H1 (cell line): ENCODE measurements around the gene ESYT2. TPM values are rescaled to one million over a fixed set of nuclear protein-coding genes. Genes with fewer than 3 reads are reported as not detected.

Source experiments
- CTCF ChIA-PET: fragments of 300-600 bp; sonication (Branson Sonifier 250); formaldehyde crosslinking; loops from one replicate; lab custom pipeline; 2021; ENCODE audit not compliant: partially characterized antibody; lab: Charles Lee
- POLR2A ChIA-PET: fragments of 300-600 bp; sonication (Branson Sonifier 250); formaldehyde crosslinking; loops from one replicate; lab custom pipeline; 2021; ENCODE audit warnings: inconsistent platforms; ENCODE audit not compliant: partially characterized antibody; lab: Charles Lee
- DNase-seq, 2 experiments: peaks; one replicate each; pipeline versions ENCODE4 v3.0.0 to v3.0.0-alpha.2; 2010 to 2022; ENCODE audit warnings: low spot score in 2 of 2, low read depth in 1 of 2, mixed read lengths in 1 of 2
- FAIRE-seq: peaks from 2 replicates; lab custom pipeline; 2011; peaks lifted over from hg19 to GRCh38; lab: Jason Lieb, UNC
- H2AFZ ChIP-seq: 2 replicates; pipeline ENCODE4 v1.8.1; 2012; ENCODE audit warnings: low read length, inconsistent platforms
- H2AK5ac ChIP-seq: 2 replicates; pipeline ENCODE4 v1.6.1; 2013; ENCODE audit warnings: low read depth, low read length
- H2BK120ac ChIP-seq: replicated peaks from 2 replicates; pipeline ENCODE3; 2013; ENCODE audit warnings: low read depth, low read length, inconsistent platforms
- H2BK12ac ChIP-seq: 2 replicates; pipeline ENCODE4 v1.6.1; 2013; ENCODE audit warnings: low read depth, low read length
- H2BK15ac ChIP-seq: 2 replicates; pipeline ENCODE4 v1.6.1; 2013; ENCODE audit warnings: low read length
- H2BK20ac ChIP-seq: 2 replicates; pipeline ENCODE4 v1.6.1; 2013; ENCODE audit warnings: low read length
- H2BK5ac ChIP-seq: 2 replicates; pipeline ENCODE4 v1.6.1; 2013; ENCODE audit warnings: low read depth, low read length
- H3K14ac ChIP-seq: 2 replicates; pipeline ENCODE4 v1.6.1; 2013; ENCODE audit warnings: inconsistent platforms; ENCODE audit not compliant: insufficient read length
- H3K18ac ChIP-seq: 2 replicates; pipeline ENCODE4 v1.6.1; 2013; ENCODE audit warnings: low read length; ENCODE audit errors: extremely low read depth
- H3K23ac ChIP-seq: 2 replicates; pipeline ENCODE4 v1.6.1; 2013; ENCODE audit warnings: inconsistent platforms; ENCODE audit not compliant: insufficient read length
- H3K23me2 ChIP-seq: 2 replicates; pipeline ENCODE4 v1.6.1; 2013; ENCODE audit warnings: low read depth, low read length
- H3K27ac ChIP-seq: 2 replicates; pipeline ENCODE4 v1.6.1; 2011; ENCODE audit warnings: low read depth, low read length, inconsistent platforms
- H3K27me3 ChIP-seq, 4 experiments: replicated peaks in 1 of 4; 1 replicate in 1 of 4; 2 replicates in 3 of 4; pipeline versions ENCODE4 v1.6.1 to v1.8.1; 2011 to 2013; ENCODE audit warnings: low read length in 3 of 4, mild to moderate bottlenecking in 3 of 4, inconsistent platforms in 2 of 4, mixed read lengths in 2 of 4, moderate library complexity in 1 of 4; ENCODE audit not compliant: control insufficient read depth in 3 of 4, insufficient read depth in 3 of 4; ENCODE audit errors: extremely low read depth in 1 of 4
- H3K36me3 ChIP-seq, 4 experiments: 2 replicates each; pipeline versions ENCODE4 v1.6.1 to v1.8.1; 2011 to 2013; ENCODE audit warnings: mild to moderate bottlenecking in 4 of 4, low read length in 3 of 4, moderate library complexity in 2 of 4, control low read depth in 1 of 4, inconsistent platforms in 1 of 4; ENCODE audit not compliant: insufficient read depth in 4 of 4, control insufficient read depth in 2 of 4
- H3K4ac ChIP-seq: replicated peaks from 2 replicates; pipeline ENCODE3; 2013; ENCODE audit warnings: low read length, low read depth, mixed read lengths, inconsistent platforms; ENCODE audit not compliant: insufficient read length
- H3K4me1 ChIP-seq, 4 experiments: replicated peaks in 1 of 4; 1 replicate in 1 of 4; 2 replicates in 3 of 4; pipeline versions ENCODE4 v1.6.1 to v1.8.1; 2011 to 2013; ENCODE audit warnings: low read length in 3 of 4, inconsistent platforms in 2 of 4, mixed read lengths in 1 of 4; ENCODE audit not compliant: insufficient read depth in 4 of 4, control insufficient read depth in 3 of 4
- H3K4me2 ChIP-seq, 2 experiments: 2 replicates each; pipeline versions ENCODE4 v1.6.1 to v1.8.1; 2011 to 2013; ENCODE audit warnings: low read depth in 2 of 2, low read length in 2 of 2, control low read depth in 1 of 2, inconsistent platforms in 1 of 2, mild to moderate bottlenecking in 1 of 2; ENCODE audit not compliant: insufficient read depth in 1 of 2
- H3K4me3 ChIP-seq, 4 experiments: fragments of 200-600, 300-600 bp in 1 of 4; sonication (generic), shearing (Covaris generic), sonication (Bioruptor Twin) in 1 of 4; 2 replicates each; pipeline versions ENCODE4 v1.5.1 to v1.8.1; 2011 to 2016; ENCODE audit warnings: low read length in 4 of 4, low read depth in 3 of 4, control low read depth in 2 of 4, inconsistent platforms in 2 of 4, mild to moderate bottlenecking in 2 of 4, mixed read lengths in 1 of 4, moderate library complexity in 1 of 4; ENCODE audit not compliant: insufficient read depth in 2 of 4; ENCODE audit errors: extremely low read depth in 1 of 4
- H3K56ac ChIP-seq: replicated peaks from 2 replicates; pipeline ENCODE3; 2013; ENCODE audit warnings: low read depth, mild to moderate bottlenecking, mixed read lengths, low read length, inconsistent platforms; ENCODE audit not compliant: insufficient read length
- H3K79me1 ChIP-seq: 2 replicates; pipeline ENCODE4 v1.6.1; 2013; ENCODE audit warnings: low read depth, low read length, control low read depth
- H3K79me2 ChIP-seq, 2 experiments: 2 replicates each; pipeline versions ENCODE4 v1.6.1 to v1.8.1; 2012 to 2013; ENCODE audit warnings: low read length in 2 of 2, mild to moderate bottlenecking in 2 of 2, inconsistent platforms in 1 of 2; ENCODE audit not compliant: insufficient read depth in 2 of 2, control insufficient read depth in 1 of 2
- H3K9ac ChIP-seq, 4 experiments: replicated peaks in 1 of 4; 1 replicate in 1 of 4; 2 replicates in 3 of 4; pipeline versions ENCODE4 v1.6.1 to v1.8.1; 2011 to 2013; ENCODE audit warnings: low read depth in 3 of 4, low read length in 3 of 4, control low read depth in 2 of 4, mild to moderate bottlenecking in 2 of 4, moderate library complexity in 2 of 4, inconsistent platforms in 1 of 4; ENCODE audit errors: extremely low read depth in 1 of 4
- H3K9me3 ChIP-seq, 2 experiments: 2 replicates each; pipeline versions ENCODE4 v1.6.1 to v1.8.1; 2012 to 2013; ENCODE audit warnings: mild to moderate bottlenecking in 2 of 2, moderate library complexity in 2 of 2, control low read depth in 1 of 2, inconsistent platforms in 1 of 2, low read depth in 1 of 2, low read length in 1 of 2, mixed read lengths in 1 of 2; ENCODE audit not compliant: insufficient read depth in 2 of 2
- H4K20me1 ChIP-seq, 2 experiments: replicated peaks in 1 of 2; 2 replicates each; pipeline versions ENCODE3 to v1.8.1; 2011 to 2013; ENCODE audit warnings: inconsistent platforms in 2 of 2, low read length in 2 of 2, mild to moderate bottlenecking in 1 of 2; ENCODE audit not compliant: insufficient read depth in 2 of 2, control insufficient read depth in 1 of 2
- H4K5ac ChIP-seq: 2 replicates; pipeline ENCODE4 v1.6.1; 2013; ENCODE audit warnings: low read length, low read depth, mixed read lengths, inconsistent platforms; ENCODE audit not compliant: insufficient read length
- H4K8ac ChIP-seq: 2 replicates; pipeline ENCODE4 v1.8.0; 2013; ENCODE audit warnings: mild to moderate bottlenecking, moderate library complexity, low read length, inconsistent platforms; ENCODE audit not compliant: insufficient read depth; ENCODE audit errors: extremely low read depth
- H4K91ac ChIP-seq: replicated peaks from 2 replicates; pipeline ENCODE3; 2013; ENCODE audit warnings: low read length, mixed read lengths, inconsistent platforms; ENCODE audit not compliant: insufficient read length
- BCL11A ChIP-seq, 2 experiments: IDR thresholded peaks; one replicate each; pipeline ENCODE4 v1.6.1; 2011; ENCODE audit warnings: low read depth in 2 of 2, low read length in 2 of 2, mild to moderate bottlenecking in 2 of 2
- CEBPB ChIP-seq: IDR thresholded peaks from 2 replicates; pipeline ENCODE4 v1.6.1; 2012; ENCODE audit warnings: low read depth, low read length
- E2F6 ChIP-seq: IDR thresholded peaks from 2 replicates; pipeline ENCODE4 v1.6.1; 2012; ENCODE audit warnings: inconsistent platforms
- FOSL1 ChIP-seq: IDR thresholded peaks from 2 replicates; pipeline ENCODE4 v1.6.1; 2011; ENCODE audit warnings: mild to moderate bottlenecking, low read depth, low read length, moderate library complexity; ENCODE audit not compliant: insufficient read depth
- NRF1 ChIP-seq: IDR thresholded peaks from 2 replicates; pipeline ENCODE4 v1.6.1; 2011; ENCODE audit warnings: mild to moderate bottlenecking, low read depth, low read length, improper control_type of control experiment
- RBBP5 ChIP-seq: IDR thresholded peaks from 2 replicates; pipeline ENCODE4 v1.7.1; 2012; ENCODE audit warnings: low read depth, mild to moderate bottlenecking, inconsistent platforms, low read length, moderate library complexity, borderline replicate concordance
- SAP30 ChIP-seq: fragments of 300-600 bp; sonication (generic); IDR thresholded peaks from 2 replicates; pipeline ENCODE4 v1.7.1; 2012; ENCODE audit warnings: low read length, moderate library complexity, mild to moderate bottlenecking, inconsistent platforms; ENCODE audit not compliant: insufficient read depth, insufficient replicate concordance
- SRF ChIP-seq: IDR thresholded peaks from 2 replicates; pipeline ENCODE4 v1.6.1; 2011; ENCODE audit warnings: mild to moderate bottlenecking, low read depth, low read length, moderate library complexity
- TCF12 ChIP-seq: IDR thresholded peaks from 2 replicates; pipeline ENCODE4 v1.6.1; 2011; ENCODE audit warnings: low read depth, mild to moderate bottlenecking, low read length
- TEAD4 ChIP-seq: IDR thresholded peaks from 2 replicates; pipeline ENCODE4 v1.6.1; 2012; ENCODE audit warnings: low read depth, low read length, inconsistent platforms, mixed read lengths
- WGBS, 2 experiments: shearing (Covaris generic) in 1 of 2; methylation state at CpG; one replicate each; pipeline versions ENCODE4 v1.1.6 to v1.1.7; 2013 to 2015; ENCODE audit warnings: low lambda C conversion rate in 2 of 2, mixed read lengths in 2 of 2, inconsistent platforms in 1 of 2, low coverage in 1 of 2, missing lambda C conversion rate in 1 of 2; ENCODE audit not compliant: insufficient replicate concordance in 2 of 2, insufficient coverage in 1 of 2, insufficient read length in 1 of 2; ENCODE audit errors: extremely low coverage in 1 of 2, missing lambda C conversion rate in 1 of 2; 5-methylcytosine and 5-hydroxymethylcytosine counted together
- polyA plus RNA-seq, 7 experiments: library from polyadenylated mRNA; depleted of rRNA in 3 of 7; stranded (reverse) in 5 of 7; unstranded in 2 of 7; fragments of >200 nt in 5 of 7; fragments of 200-250 nt in 2 of 7; gene quantifications; 1 replicate in 5 of 7; 2 replicates in 1 of 7; 4 replicates in 1 of 7; pipeline versions ENCODE4 v1.2.1 to v1.2.3, GENCODE V29; 2011 to 2013; ENCODE audit warnings: missing spikeins in 2 of 7, mixed read lengths in 2 of 7
- total RNA-seq: library from RNA; stranded (reverse); fragmentation: NEBNext Ultra II Directional; extraction: Animal tissue kit (Norgen Biotek cat#: 25700); gene quantifications from 2 replicates; pipeline ENCODE4 v1.2.1, GENCODE V29; 2021
- TF ChIP-seq, protein P1 (sequence below): IDR thresholded peaks from 2 replicates; pipeline ENCODE4 v1.6.1; 2011; ENCODE audit warnings: low read length, improper control_type of control experiment

ESYT2 gene
- total and polyA plus RNA-seq, 2 of the 8 experiments (the other 6 are each of a cell fraction or from before 2014, with no cell fraction given) = 27.0 to 37.5 TPM

DNA sequence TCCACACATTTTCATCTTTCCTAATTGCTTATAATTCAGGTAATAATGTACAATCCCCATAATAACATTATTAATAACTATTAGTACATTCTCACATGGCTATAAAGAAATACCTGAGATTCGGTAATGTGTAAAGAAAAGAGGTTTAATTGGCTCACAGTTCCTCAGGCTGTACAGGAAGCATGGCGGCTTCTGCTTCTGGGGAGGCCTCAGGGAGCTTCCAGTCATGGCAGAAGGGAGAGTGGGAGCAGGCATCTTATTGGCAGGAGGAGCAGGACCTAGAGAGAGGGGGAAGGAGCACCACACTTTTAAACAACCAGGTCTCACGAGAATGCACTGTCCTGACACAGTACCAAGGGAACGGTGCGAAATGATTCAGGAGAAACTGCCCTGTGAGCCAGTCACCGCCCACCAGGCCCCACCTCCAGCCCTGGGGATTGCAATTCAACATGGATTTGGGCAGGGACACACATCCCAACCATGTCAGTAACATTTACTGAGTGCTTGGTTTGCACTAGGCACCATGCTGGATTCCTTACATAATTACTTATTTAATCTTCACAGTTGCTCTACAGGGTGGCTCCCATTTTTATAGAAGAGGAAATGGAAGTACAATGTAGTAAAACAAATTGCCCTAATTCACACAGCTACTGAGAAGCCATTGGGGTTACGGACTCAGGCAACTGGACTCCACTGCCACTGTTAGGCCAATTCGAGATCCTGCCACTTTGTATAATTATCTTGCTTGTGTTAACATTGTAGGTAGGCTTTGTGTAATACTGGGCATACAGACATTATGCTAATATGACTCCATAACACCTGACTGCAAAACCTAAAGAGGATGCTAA lies 8.7 kb upstream of the ESYT2 start:
- DNase-seq = no peak
- TF ChIP-seq SAP30 (no peak), E2F6 (no peak), TEAD4 (no peak), BCL11A (IDR thresholded peaks at IDR 0.05; ENCODE audit: low read depth in 2 of 2, low read length in 2 of 2) (no peak), CEBPB (no peak), RBBP5 (no peak), NRF1 (no peak), SRF (no peak), FOSL1 (no peak), TCF12 (no peak)
- TF ChIP-seq, protein P1, sequence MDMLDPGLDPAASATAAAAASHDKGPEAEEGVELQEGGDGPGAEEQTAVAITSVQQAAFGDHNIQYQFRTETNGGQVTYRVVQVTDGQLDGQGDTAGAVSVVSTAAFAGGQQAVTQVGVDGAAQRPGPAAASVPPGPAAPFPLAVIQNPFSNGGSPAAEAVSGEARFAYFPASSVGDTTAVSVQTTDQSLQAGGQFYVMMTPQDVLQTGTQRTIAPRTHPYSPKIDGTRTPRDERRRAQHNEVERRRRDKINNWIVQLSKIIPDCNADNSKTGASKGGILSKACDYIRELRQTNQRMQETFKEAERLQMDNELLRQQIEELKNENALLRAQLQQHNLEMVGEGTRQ = no peak

More for the DNA sequence above, 8.7 kb upstream of the ESYT2 start:
- H3K36me3 ChIP-seq = no peaks in the 10 kb centered on the region
- ChIA-PET CTCF (no interaction called here), POLR2A (no interaction called here)
- no peak overlapping the region for H2BK120ac ChIP-seq
- no peak overlapping the region for H3K4me3 ChIP-seq
- no peak overlapping the region for H4K91ac ChIP-seq
- WGBS, 2 experiments = 87% methylated on average over 8 of the region's 8 CpGs; no CpG with 5 or more reads in 1 of the 2 experiments
- H3K4me1 ChIP-seq = peaks cover 0 to 2% (median under 1%) of the 10 kb centered on the region in 4 experiments; a peak in 3 of 7 replicates
- H3K56ac ChIP-seq = no peak overlapping the region
- no peaks in the 10 kb centered on the region for H4K20me1 ChIP-seq
- no peak overlapping the region for H4K5ac ChIP-seq
- H3K23me2 ChIP-seq = no peaks in the 10 kb centered on the region; the same call in 1 of the 2 replicates
- no peak overlapping the region for H3K4me2 ChIP-seq
- no peak overlapping the region for H2AFZ ChIP-seq
- H3K9me3 ChIP-seq = no peaks in the 10 kb centered on the region
- H4K8ac ChIP-seq = no peak overlapping the region
- no peak overlapping the region for H2BK15ac ChIP-seq
- H3K27me3 ChIP-seq = no peaks in the 10 kb centered on the region
- FAIRE-seq = no peak
- no peak overlapping the region for H3K23ac ChIP-seq
- H2BK20ac ChIP-seq = no peak overlapping the region
- no peak overlapping the region for H3K18ac ChIP-seq
- no peak overlapping the region for H3K9ac ChIP-seq
- no peak overlapping the region for H2BK5ac ChIP-seq
- no peak overlapping the region for H2BK12ac ChIP-seq
- H2AK5ac ChIP-seq = no peak overlapping the region
- no peaks in the 10 kb centered on the region for H3K79me2 ChIP-seq
- H3K14ac ChIP-seq = no peak overlapping the region
- H3K79me1 ChIP-seq = no peaks in the 10 kb centered on the region
- no peak overlapping the region for H3K4ac ChIP-seq
- H3K27ac ChIP-seq = no peak overlapping the region
